GM04503 (cell line): Measurements from ENCODE around the gene PNP.
"Not testable (repeated sequence)": the region's sequence is repeated elsewhere in the genome, so short reads cannot be mapped to it uniquely, and the experiment has no call there.

ENCODE experiments used
- DNase-seq: peaks from one replicate; pipeline ENCODE4 v3.0.0-alpha.2; 2012; ENCODE audit warnings: low read depth

PNP gene

DNA sequence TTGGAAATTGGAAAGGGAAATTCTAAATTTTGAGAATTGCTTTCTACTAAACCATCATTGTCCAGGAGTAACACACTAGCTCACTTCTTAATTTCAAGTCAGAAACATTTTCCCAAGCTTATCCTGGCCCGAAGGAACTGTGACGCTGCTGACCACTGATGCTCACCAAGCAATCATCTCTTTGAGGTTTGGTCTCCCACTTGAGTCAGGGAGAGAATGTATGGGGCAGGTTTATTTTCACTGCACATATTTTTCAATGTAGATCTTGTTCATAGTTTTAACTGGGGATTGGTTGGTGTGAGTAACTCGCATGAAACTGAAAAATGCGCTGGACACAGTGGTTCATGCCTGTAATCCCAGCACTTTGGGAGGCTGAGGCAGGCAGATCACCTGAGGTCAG lies 23.3 kb downstream of the PNP start:
- DNase-seq = no peak

DNA sequence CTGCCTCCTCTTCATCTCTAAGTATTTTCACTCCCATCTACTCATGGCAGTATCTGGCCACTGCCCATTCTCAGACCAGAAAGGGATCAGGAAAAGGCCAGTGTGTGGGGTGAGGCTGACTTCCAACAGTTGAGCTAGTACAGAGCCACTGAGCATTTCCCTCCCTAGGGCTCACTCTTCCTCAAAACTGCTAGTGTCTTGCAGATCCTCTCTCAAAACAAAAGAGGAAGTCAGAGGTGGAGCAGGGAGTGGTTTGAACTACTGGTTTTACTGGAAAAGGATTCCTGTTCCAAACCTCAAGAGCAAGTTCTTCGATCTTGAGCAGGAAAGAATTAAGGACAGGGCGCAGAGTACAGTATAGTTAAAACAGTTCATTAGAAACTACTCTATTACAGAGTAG lies 24.4 kb downstream of the PNP start:
- no peak for DNase-seq

- DNase-seq = no peak
Measured at GRCh38 chr14:20494935-20495766, 25.9 kb downstream of the PNP start.

- DNase-seq = no peak
Measured at GRCh38 chr14:20498622-20499021, 29.4 kb downstream of the PNP start.

DNA sequence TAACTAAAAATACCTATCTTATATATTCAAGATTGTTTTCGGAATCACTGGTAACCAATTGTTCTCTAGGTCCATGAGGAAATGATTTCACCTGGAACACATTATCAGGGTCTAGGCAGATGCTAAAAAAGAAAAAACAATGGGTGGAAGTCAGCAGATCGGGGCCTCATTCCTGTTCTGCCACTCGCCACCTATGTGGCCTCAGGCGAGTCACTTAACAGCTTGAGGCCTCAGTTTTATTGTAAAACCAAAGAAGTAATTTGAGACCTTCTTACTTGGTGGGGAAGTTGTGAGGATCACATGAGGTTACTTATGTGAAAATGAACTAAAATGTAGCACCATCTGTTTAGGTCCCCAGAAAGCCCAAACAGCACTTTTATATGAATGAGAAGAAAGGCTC lies 29.9 kb downstream of the PNP start:
- DNase-seq = no peak

GRCh38 chr14:20499881-20500280 lies 30.7 kb downstream of the PNP start:
- no peak for DNase-seq

DNA sequence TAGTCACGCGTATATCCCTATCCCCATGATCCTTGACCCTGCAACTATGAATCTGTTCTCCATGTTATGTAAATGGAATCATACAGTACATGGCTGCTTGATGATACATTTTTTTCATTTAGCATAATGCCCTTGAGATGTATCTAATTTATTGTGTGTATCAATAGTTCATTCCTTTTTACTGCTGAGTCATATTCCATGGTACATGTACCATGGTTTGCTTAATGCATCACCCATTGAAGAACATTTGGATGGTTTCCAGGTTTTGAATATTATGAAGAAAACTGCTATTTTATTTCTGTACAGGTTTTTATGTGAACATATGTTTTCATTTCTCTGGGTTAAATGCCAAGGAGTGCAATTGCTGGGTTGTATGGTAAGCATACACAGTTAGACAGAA lies 32.1 kb downstream of the PNP start:
- DNase-seq = no peak

DNA sequence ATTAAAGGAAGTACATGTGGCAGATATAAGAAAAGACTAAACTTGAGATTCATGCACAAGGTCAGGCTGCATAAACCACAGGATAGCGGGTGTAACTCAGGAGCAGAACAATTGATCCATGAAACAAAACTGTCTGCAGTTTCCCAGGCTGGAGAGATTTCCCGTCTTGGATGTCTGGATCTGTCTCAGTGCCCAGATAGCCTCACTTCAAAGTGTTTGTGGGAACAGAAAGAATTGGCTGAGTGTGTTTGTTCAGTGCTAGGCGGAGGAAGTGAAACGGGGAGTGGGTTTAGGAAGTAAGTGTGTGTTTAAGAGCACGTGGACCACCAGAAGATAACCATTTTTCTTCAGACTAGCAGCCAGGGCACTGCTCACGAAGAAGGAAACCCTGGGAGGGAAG lies 34.7 kb downstream of the PNP start:
- DNase-seq = no peak

DNA sequence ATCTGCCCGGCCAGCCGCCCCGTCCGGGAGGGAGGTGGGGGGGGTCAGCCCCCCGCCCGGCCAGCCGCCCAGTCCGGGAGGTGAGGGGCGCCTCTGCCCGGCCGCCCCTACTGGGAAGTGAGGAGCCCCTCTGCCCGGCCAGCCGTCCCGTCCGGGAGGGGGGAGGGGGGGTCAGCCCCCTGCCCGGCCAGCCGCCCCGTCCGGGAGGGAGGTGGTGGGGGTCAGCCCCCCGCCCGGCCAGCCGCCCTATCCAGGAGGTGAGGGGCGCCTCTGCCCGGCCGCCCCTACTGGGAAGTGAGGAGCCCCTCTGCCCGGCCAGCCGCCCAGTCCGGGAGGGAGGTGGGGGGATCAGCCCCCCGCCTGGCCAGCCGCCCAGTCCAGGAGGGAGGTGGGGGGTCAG lies 37.1 kb downstream of the PNP start:
- DNase-seq = not testable (repeated sequence)

- not testable (repeated sequence) for DNase-seq
Measured at GRCh38 chr14:20506752-20507151, 37.5 kb downstream of the PNP start.

GRCh38 chr14:20507537-20507936 lies 38.3 kb downstream of the PNP start:
- not testable (repeated sequence) for DNase-seq

GRCh38 chr14:20508367-20508766 lies 39.2 kb downstream of the PNP start:
- no peak for DNase-seq

DNA sequence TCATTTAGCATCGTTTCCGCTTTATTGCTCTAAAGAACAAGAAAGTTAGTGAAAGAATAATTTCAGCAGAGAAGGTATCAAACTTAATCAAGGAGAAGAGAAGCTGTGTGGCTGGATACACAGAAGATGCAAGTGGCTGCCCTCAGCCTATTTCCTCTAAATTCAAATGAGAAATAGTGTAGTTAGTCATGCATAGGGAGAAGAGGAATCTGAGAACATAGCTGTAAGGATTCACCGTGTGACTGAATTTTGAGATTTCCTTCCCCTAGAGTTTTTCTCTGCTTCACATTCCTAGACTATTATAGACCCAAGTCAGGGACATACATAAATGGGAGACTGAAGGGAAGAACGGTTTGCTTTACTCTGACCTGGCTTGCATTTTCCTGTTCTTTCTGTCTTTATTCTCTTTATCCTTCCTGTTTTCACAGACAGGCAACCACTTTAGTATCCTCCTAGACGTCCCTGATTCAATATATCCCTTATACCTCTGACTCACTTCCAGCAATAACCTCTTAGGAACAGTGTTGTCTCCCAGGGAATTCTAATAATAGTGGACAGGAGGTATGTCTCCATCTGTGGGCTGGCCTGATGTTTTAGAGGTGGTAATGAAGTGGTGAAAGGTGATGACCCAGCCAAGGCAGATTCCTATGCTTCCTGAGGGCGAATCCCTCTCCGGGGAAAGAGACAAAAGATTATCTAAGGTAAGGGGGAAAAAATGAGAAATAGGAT lies 43.1 kb downstream of the PNP start:
- DNase-seq = no peak

GRCh38 chr14:20515846-20516245 lies 46.6 kb downstream of the PNP start:
- no peak for DNase-seq

- DNase-seq = no peak
Measured at GRCh38 chr14:20516921-20517320, 47.7 kb downstream of the PNP start.

DNA sequence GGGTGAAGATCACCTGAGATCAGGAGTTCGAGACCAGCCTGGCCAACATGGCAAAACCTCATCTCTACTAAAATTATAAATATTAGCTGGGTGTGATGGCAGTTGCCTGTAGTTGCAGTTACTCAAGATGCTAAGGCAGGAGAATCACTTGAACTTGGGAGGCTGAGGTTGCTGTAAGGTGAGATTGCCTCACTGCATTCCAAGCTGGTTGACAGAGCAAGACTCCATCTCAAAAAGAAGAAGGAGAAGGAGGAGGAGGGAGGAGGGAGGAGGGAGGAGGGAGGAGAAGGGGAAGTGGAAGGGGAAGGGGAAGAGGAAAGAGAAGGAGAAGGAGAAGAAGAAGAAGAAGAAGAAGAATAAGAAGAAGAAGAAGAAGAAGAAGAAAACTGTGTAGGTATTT lies 53.1 kb downstream of the PNP start:
- no peak for DNase-seq

DNA sequence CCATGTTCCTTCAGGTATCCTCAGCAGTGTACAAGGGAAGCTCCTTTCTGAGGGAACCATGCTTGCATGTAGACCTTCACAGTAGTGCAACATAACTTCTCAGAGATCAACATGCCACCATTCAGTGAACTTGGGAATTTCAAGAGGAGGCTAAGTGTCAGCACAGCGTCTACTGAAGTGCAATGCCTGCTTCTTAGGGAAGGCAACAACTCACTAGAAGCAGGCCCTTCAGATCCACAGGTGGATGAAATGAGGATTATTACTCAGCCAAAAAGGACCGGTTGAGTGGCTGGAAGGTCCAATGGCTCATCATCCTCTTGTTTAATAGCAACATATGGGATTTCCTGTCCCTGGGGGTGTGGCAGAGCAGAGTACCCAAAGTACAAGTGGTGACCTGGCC lies 54.8 kb downstream of the PNP start:
- no peak for DNase-seq
